Epithelial cell of esophagus (primary cell): ENCODE measurements around the gene HSD17B4.
A peak's percentile ranks its signal among the peaks of the same experiment; 100 is the strongest.

Experiments used
- DNase-seq: peaks from one replicate; pipeline ENCODE4 v3.0.0; 2010; ENCODE audit warnings: low read depth
- H3K4me3 ChIP-seq: 2 replicates; pipeline ENCODE4 v1.5.1; 2011; ENCODE audit warnings: mild to moderate bottlenecking, low read length, control low read depth
- TF ChIP-seq, protein P1 (sequence below): IDR thresholded peaks from 2 replicates; pipeline ENCODE4 v1.5.1; 2011; ENCODE audit warnings: low read depth, mild to moderate bottlenecking, low read length, control low read depth, inconsistent platforms; ENCODE audit not compliant: insufficient read depth; ENCODE audit errors: missing control alignments

HSD17B4 gene

DNA sequence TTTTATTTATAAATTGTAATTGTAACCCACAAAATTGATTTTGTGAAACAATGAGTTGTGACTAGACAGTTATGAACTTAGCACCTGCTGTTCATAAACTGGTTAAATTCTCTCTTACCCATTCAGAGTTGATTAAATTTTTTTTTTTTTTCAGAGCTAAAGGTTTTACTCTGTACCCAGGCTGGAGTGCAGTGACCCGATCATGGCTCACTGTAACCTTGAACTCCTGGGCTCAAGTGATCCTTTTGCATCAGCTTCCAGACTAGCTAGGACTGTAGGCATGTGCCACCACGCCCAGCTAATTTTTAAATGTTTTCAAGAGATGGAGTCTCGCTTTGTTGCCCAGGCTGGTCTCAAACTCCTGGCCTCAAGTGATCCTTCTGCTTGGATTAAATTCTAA, 1.9 kb downstream of the HSD17B4 start:
- H3K4me3 ChIP-seq: no peak overlapping the region
- TF ChIP-seq, protein P1, sequence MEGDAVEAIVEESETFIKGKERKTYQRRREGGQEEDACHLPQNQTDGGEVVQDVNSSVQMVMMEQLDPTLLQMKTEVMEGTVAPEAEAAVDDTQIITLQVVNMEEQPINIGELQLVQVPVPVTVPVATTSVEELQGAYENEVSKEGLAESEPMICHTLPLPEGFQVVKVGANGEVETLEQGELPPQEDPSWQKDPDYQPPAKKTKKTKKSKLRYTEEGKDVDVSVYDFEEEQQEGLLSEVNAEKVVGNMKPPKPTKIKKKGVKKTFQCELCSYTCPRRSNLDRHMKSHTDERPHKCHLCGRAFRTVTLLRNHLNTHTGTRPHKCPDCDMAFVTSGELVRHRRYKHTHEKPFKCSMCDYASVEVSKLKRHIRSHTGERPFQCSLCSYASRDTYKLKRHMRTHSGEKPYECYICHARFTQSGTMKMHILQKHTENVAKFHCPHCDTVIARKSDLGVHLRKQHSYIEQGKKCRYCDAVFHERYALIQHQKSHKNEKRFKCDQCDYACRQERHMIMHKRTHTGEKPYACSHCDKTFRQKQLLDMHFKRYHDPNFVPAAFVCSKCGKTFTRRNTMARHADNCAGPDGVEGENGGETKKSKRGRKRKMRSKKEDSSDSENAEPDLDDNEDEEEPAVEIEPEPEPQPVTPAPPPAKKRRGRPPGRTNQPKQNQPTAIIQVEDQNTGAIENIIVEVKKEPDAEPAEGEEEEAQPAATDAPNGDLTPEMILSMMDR: no peak
- no peak for DNase-seq

GRCh38 chr5:119458911-119459632, 6.8 kb downstream of the HSD17B4 start:
- no peak for DNase-seq
- TF ChIP-seq, protein P1: no peak

DNA sequence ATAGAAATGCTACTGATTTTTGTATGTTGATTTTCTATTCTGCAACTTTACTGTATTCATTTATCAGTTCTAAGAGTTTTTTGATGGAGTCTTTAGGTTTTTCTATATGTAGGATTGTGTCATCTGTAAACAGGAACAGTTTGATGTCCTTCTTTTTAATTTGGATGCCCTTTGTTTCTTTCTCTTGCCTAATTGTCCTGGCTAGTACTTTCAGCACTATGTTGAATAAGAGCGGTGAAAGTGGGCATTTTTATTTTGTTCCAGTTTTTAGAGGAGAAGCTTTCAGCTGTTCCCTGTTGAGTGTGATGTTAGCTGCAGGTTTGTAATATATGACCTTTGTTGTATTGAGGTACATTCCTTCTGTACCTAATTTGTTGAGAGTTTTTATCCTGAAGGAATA, 13.3 kb downstream of the HSD17B4 start:
- TF ChIP-seq, protein P1: no peak
- DNase-seq: no peak
- H3K4me3 ChIP-seq: no peak overlapping the region

More at GRCh38 chr5:119458911-119459632, 6.8 kb downstream of the HSD17B4 start:
- H3K4me3 ChIP-seq: no peak overlapping the region

DNA sequence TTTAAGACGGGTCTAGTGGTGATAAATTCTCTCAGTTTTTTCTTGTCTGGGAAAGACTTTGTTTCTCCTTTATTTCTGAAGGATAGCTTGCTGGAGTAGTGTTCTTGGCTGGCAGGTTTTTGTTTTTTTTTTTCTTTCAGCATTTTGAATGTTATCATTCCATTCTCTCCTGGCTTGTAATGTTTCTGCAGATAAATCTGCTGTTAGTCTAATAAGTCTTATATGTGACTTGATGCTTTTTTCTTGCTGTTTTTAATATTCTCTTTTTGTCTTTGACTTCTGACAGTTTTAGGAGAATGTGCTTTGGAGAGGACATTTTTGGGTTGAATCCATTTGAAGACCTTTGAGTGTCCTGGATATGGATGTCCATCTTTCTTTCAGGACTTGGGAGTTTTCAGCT, 16.0 kb downstream of the HSD17B4 start:
- H3K4me3 ChIP-seq: no peak overlapping the region
- no peak for DNase-seq
- TF ChIP-seq, protein P1: no peak

GRCh38 chr5:119470105-119470763, 17.9 kb downstream of the HSD17B4 start:
- no peak for DNase-seq
- TF ChIP-seq, protein P1: no peak
- no peak overlapping the region for H3K4me3 ChIP-seq

DNA sequence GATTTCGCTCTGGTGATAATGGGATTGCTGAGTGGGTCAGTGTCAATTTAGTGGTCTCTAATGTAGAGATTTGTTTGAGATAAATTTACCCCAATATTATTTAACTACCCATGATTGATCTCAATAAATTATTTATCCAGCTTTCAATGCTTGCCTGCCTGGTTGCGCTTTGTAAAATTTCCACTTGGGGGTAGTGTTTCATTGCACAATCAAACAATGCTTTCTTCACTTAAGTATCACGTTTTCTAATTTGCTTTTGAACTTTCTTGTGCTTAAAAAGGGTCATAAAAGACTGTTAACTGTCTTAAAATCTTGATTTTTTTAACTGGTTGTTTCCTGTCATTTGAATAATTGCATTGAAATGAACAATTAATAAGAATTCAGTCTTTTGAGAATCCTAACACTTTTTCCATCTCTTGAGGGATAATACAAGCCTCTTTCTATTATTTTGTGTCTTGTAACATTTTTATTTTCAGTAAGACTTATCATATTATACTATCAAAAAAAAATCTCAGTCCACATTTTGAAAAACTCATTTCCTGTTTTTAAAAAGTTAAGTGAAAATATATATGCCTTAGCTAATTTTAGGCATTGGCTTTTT, 18.7 kb downstream of the HSD17B4 start:
- TF ChIP-seq, protein P1: peak; percentile 74
- H3K4me3 ChIP-seq: no peak overlapping the region
- DNase-seq: peak; percentile 56
